Fibroblast of villous mesenchyme (primary cell): ENCODE data around the gene SHMT1. TPM values are rescaled to one million over a fixed set of nuclear protein-coding genes. Genes with fewer than 3 reads are reported as not detected.
"Not testable (repeated sequence)": the region's sequence is repeated elsewhere in the genome, so short reads cannot be mapped to it uniquely, and the experiment has no call there.

Experiments
- DNase-seq: peaks from one replicate; pipeline ENCODE4 v3.0.0-alpha.2; 2010; ENCODE audit warnings: low read depth
- H3K4me3 ChIP-seq: 2 replicates; pipeline ENCODE4 v1.5.1; 2011; ENCODE audit warnings: low read depth, mild to moderate bottlenecking, low read length
- CTCF ChIP-seq: IDR thresholded peaks from 2 replicates; pipeline ENCODE4 v1.5.1; 2012; ENCODE audit warnings: low read depth, mild to moderate bottlenecking, low read length; ENCODE audit not compliant: insufficient read depth
- total RNA-seq: library from RNA; depleted of rRNA; stranded (reverse); fragments of >200 nt; gene quantifications from 2 replicates; pipeline ENCODE4 v1.2.3, GENCODE V29; 2012

Gene SHMT1
- total RNA-seq, 1 donor = 14.2 TPM

- TF ChIP-seq CTCF = no peak
- peak overlapping the region; percentile 94 for H3K4me3 ChIP-seq
- peak; percentile 27 for DNase-seq
These were observed 49.2 kb downstream of the SHMT1 start for GRCh38 chr17:18314059-18314730.

- no peak overlapping the region for H3K4me3 ChIP-seq
- TF ChIP-seq CTCF = no peak
- no peak for DNase-seq
These were observed 54.1 kb downstream of the SHMT1 start for GRCh38 chr17:18309202-18309601.

- not testable (repeated sequence) for H3K4me3 ChIP-seq
- DNase-seq = peak; percentile 22
These were observed 60.1 kb downstream of the SHMT1 start for GRCh38 chr17:18303206-18303605.

- no peak for TF ChIP-seq CTCF
- H3K4me3 ChIP-seq = no peak overlapping the region
- DNase-seq = no peak
These were observed 62.4 kb downstream of the SHMT1 start for GRCh38 chr17:18300725-18301480.

GRCh38 chr17:18298061-18298460 lies 65.3 kb downstream of the SHMT1 start:
- DNase-seq = not testable (repeated sequence)

GRCh38 chr17:18291718-18292540 lies 71.4 kb downstream of the SHMT1 start:
- no peak for TF ChIP-seq CTCF
- H3K4me3 ChIP-seq = no peak overlapping the region
- no peak for DNase-seq

More at GRCh38 chr17:18298061-18298460, 65.3 kb downstream of the SHMT1 start:
- H3K4me3 ChIP-seq = not testable (repeated sequence)

GRCh38 chr17:18285296-18285695 lies 78.1 kb downstream of the SHMT1 start:
- no peak for DNase-seq
- no peak overlapping the region for H3K4me3 ChIP-seq
- no peak for TF ChIP-seq CTCF
